Body of pancreas (tissue), 4 donors: ENCODE results near the gene SH3BP4.

Source experiments
- CTCF ChIP-seq, 7 experiments: fragments of 450-650 bp in 4 of 7; fragments of 200-600 bp in 3 of 7; sonication (generic) in 3 of 7; IDR thresholded peaks; one replicate each; pipeline ENCODE4 v1.5.1; 2016 to 2019; ENCODE audit warnings: antibody characterized with exemption in 7 of 7
- POLR2A ChIP-seq, 3 donors: fragments of 450-650 bp; IDR thresholded peaks; one replicate each; pipeline ENCODE4 v1.6.1; 2016; ENCODE audit warnings: antibody characterized with exemption in 3 of 3, mild to moderate bottlenecking in 2 of 3

GRCh38 chr2:235059161-235059560 lies 107.3 kb downstream of the SH3BP4 start:
- TF ChIP-seq CTCF (IDR thresholded peaks at IDR 0.05), result no peak
- TF ChIP-seq POLR2A (IDR thresholded peaks at IDR 0.05), result no peak
